Activated naive CD8-positive, alpha-beta T cell treated with anti-CD3 and anti-CD28 coated beads, Interleukin-2, amount 50 U/mL, for 16 hours (primary cell): ENCODE results near the gene TMEM158.

Experiments
- DNase-seq: peaks from one replicate; pipeline ENCODE4 v3.0.0-alpha.2; 2020; ENCODE audit warnings: low read depth, low spot score

TMEM158 gene

GRCh38 chr3:45232521-45232920 is 6.4 kb upstream of the TMEM158 start:
- no peak for DNase-seq

- no peak for DNase-seq
These were observed 1.9 kb upstream of the TMEM158 start for GRCh38 chr3:45227946-45228345.

GRCh38 chr3:45227071-45227820 is 1.2 kb upstream of the TMEM158 start:
- DNase-seq = no peak

- DNase-seq = no peak
These were observed 452 bp downstream of the TMEM158 start for GRCh38 chr3:45225465-45226205.

- no peak for DNase-seq
These were observed 1.1 kb downstream of the TMEM158 start for GRCh38 chr3:45224824-45225464.

GRCh38 chr3:45223889-45224727 is 2.0 kb downstream of the TMEM158 start:
- DNase-seq = no peak

GRCh38 chr3:45219694-45220093 is 6.4 kb downstream of the TMEM158 start:
- no peak for DNase-seq

GRCh38 chr3:45218578-45219390 is 7.3 kb downstream of the TMEM158 start:
- no peak for DNase-seq

GRCh38 chr3:45216021-45216609 is 10.0 kb downstream of the TMEM158 start:
- DNase-seq = no peak

- DNase-seq = no peak
These were observed 10.6 kb downstream of the TMEM158 start for GRCh38 chr3:45215466-45215865.

GRCh38 chr3:45214061-45214680 is 11.9 kb downstream of the TMEM158 start:
- DNase-seq = no peak

GRCh38 chr3:45212095-45212468 is 14.0 kb downstream of the TMEM158 start:
- DNase-seq = no peak

GRCh38 chr3:45211466-45212094 is 14.5 kb downstream of the TMEM158 start:
- DNase-seq = no peak

- peak; percentile 57 for DNase-seq
These were observed 15.6 kb downstream of the TMEM158 start for GRCh38 chr3:45210308-45211041.

GRCh38 chr3:45209526-45209925 is 16.6 kb downstream of the TMEM158 start:
- no peak for DNase-seq

GRCh38 chr3:45208586-45208985 is 17.5 kb downstream of the TMEM158 start:
- DNase-seq = no peak

GRCh38 chr3:45207446-45207845 is 18.6 kb downstream of the TMEM158 start:
- no peak for DNase-seq

GRCh38 chr3:45205126-45205525 is 21.0 kb downstream of the TMEM158 start:
- DNase-seq = no peak

- DNase-seq = no peak
These were observed 22.0 kb downstream of the TMEM158 start for GRCh38 chr3:45204136-45204535.
